Fibroblast of peridontal ligament (primary cell): ENCODE data around the gene COL27A1.
"Not testable (repeated sequence)": the region's sequence is repeated elsewhere in the genome, so short reads cannot be mapped to it uniquely, and the experiment has no call there.

ENCODE experiments used
- DNase-seq: peaks from one replicate; pipeline ENCODE4 v3.0.0-alpha.2; 2010; ENCODE audit errors: extremely low read depth

Gene COL27A1

GRCh38 chr9:114324492-114324891 is 169.2 kb downstream of the COL27A1 start:
- no peak for DNase-seq

GRCh38 chr9:114324965-114325364 is 169.6 kb downstream of the COL27A1 start:
- DNase-seq = not testable (repeated sequence)

- not testable (repeated sequence) for DNase-seq
These were observed 170.4 kb downstream of the COL27A1 start for GRCh38 chr9:114325684-114326254.

GRCh38 chr9:114327749-114328148 is 172.4 kb downstream of the COL27A1 start:
- no peak for DNase-seq

- DNase-seq = not testable (repeated sequence)
These were observed 173.1 kb downstream of the COL27A1 start for GRCh38 chr9:114328357-114328820.

- not testable (repeated sequence) for DNase-seq
These were observed 173.7 kb downstream of the COL27A1 start for GRCh38 chr9:114328937-114329624.

- DNase-seq = not testable (repeated sequence)
These were observed 174.3 kb downstream of the COL27A1 start, which contains the start of gene ORM2 for GRCh38 chr9:114329625-114330022. ORM2 (plus strand) TSS chr9:114329869; CDS start chr9:114329905, 36 bp downstream.

- DNase-seq = no peak
These were observed 175.3 kb downstream of the COL27A1 start for GRCh38 chr9:114330636-114331035.

- DNase-seq = not testable (repeated sequence)
These were observed 176.2 kb downstream of the COL27A1 start for GRCh38 chr9:114331229-114332195.

GRCh38 chr9:114332474-114333040 is 177.2 kb downstream of the COL27A1 start:
- DNase-seq = not testable (repeated sequence)

GRCh38 chr9:114333718-114334117 is 178.4 kb downstream of the COL27A1 start:
- DNase-seq = not testable (repeated sequence)

- no peak for DNase-seq
These were observed 179.2 kb downstream of the COL27A1 start for GRCh38 chr9:114334490-114334889.

- DNase-seq = no peak
These were observed 180.4 kb downstream of the COL27A1 start for GRCh38 chr9:114335745-114336144.

- DNase-seq = no peak
These were observed 180.8 kb downstream of the COL27A1 start for GRCh38 chr9:114336157-114336556.

GRCh38 chr9:114336699-114337395 is 181.5 kb downstream of the COL27A1 start:
- no peak for DNase-seq

- DNase-seq = no peak
These were observed 182.8 kb downstream of the COL27A1 start for GRCh38 chr9:114338187-114338586.

- peak; percentile 40 for DNase-seq
These were observed 184.0 kb downstream of the COL27A1 start for GRCh38 chr9:114339130-114339908.

- DNase-seq = no peak
These were observed 186.0 kb downstream of the COL27A1 start for GRCh38 chr9:114341152-114341830.

- DNase-seq = no peak
These were observed 186.7 kb downstream of the COL27A1 start for GRCh38 chr9:114341991-114342390.
